SK-N-SH (cell line): ENCODE results near the gene CALML4. TPM values are rescaled to one million over a fixed set of nuclear protein-coding genes. Genes with fewer than 3 reads are reported as not detected.

Experiments
- CTCF ChIA-PET: fragments of 300-600, 350-600 bp; formaldehyde crosslinking; extraction: SDS; loops from one replicate; lab custom pipeline; 2021; lab: Yijun Ruan, JAX
- POLR2A ChIA-PET: fragments of 350-600 bp; sonication (Branson Sonifier 250); formaldehyde crosslinking; extraction: SDS; loops from one replicate; lab custom pipeline; 2020; ENCODE audit warnings: antibody characterized with exemption, inconsistent platforms; lab: Yijun Ruan, JAX
- DNase-seq: peaks from one replicate; pipeline ENCODE4 v3.0.0; 2012
- H2AFZ ChIP-seq: fragments of 200-600 bp; sonication (generic); 2 replicates; pipeline ENCODE4 v1.8.1; 2016; ENCODE audit warnings: antibody characterized with exemption, mild to moderate bottlenecking, low read depth
- H3F3A ChIP-seq: fragments of 200-600 bp; sonication (generic); replicated peaks from 2 replicates; pipeline ENCODE3; 2016; ENCODE audit warnings: antibody characterized with exemption, mild to moderate bottlenecking; ENCODE audit not compliant: insufficient read depth
- H3K27ac ChIP-seq, 2 experiments: fragments of 200-500 bp in 1 of 2; fragments of 200-600 bp in 1 of 2; sonication (Bioruptor generic) in 1 of 2; sonication (generic), shearing (Covaris generic) in 1 of 2; 2 replicates each; pipeline versions ENCODE4 v1.5.1 to v1.6.1; 2014 to 2016; ENCODE audit warnings: low read depth in 2 of 2, inconsistent platforms in 1 of 2, low read length in 1 of 2, mild to moderate bottlenecking in 1 of 2, mixed read lengths in 1 of 2
- H3K27me3 ChIP-seq: fragments of 200-600 bp; sonication (generic), shearing (Covaris generic); 2 replicates; pipeline ENCODE4 v1.6.1; 2016; ENCODE audit warnings: mixed run types; ENCODE audit not compliant: insufficient read depth
- H3K36me3 ChIP-seq, 2 experiments: fragments of 200-500 bp in 1 of 2; fragments of 200-600 bp in 1 of 2; sonication (Bioruptor generic) in 1 of 2; sonication (generic) in 1 of 2; replicated peaks in 1 of 2; 2 replicates each; pipeline versions ENCODE3 to v1.5.1; 2014 to 2016; ENCODE audit warnings: low read length in 1 of 2, mild to moderate bottlenecking in 1 of 2; ENCODE audit not compliant: insufficient read depth in 2 of 2, control insufficient read depth in 1 of 2
- H3K4me1 ChIP-seq, 2 experiments: fragments of 200-500 bp in 1 of 2; fragments of 200-600 bp in 1 of 2; sonication (Bioruptor generic) in 1 of 2; sonication (generic), shearing (Covaris generic) in 1 of 2; 2 replicates each; pipeline versions ENCODE4 v1.5.1 to v1.6.1; 2014 to 2016; ENCODE audit warnings: low read depth in 1 of 2, low read length in 1 of 2, mixed run types in 1 of 2; ENCODE audit not compliant: insufficient read depth in 2 of 2, control insufficient read depth in 1 of 2
- H3K4me2 ChIP-seq: fragments of 200-600 bp; sonication (generic), shearing (Covaris generic); 2 replicates; pipeline ENCODE4 v1.6.1; 2017; ENCODE audit warnings: mixed run types
- H3K4me3 ChIP-seq, 2 experiments: fragments of 200-500 bp in 1 of 2; fragments of 200-600 bp in 1 of 2; sonication (Bioruptor generic) in 1 of 2; sonication (generic), shearing (Covaris generic) in 1 of 2; 2 replicates each; pipeline versions ENCODE4 v1.5.1 to v1.8.1; 2014 to 2016; ENCODE audit warnings: low read depth in 2 of 2, inconsistent platforms in 1 of 2, low read length in 1 of 2, mild to moderate bottlenecking in 1 of 2, mixed read lengths in 1 of 2, moderate library complexity in 1 of 2
- H3K79me2 ChIP-seq: fragments of 200-600 bp; sonication (generic); 2 replicates; pipeline ENCODE4 v1.8.1; 2017; ENCODE audit warnings: mild to moderate bottlenecking; ENCODE audit not compliant: insufficient read depth
- H3K9ac ChIP-seq: fragments of 200-600 bp; sonication (generic); 2 replicates; pipeline ENCODE4 v1.6.1; 2017; ENCODE audit warnings: mixed run types
- H3K9me2 ChIP-seq: fragments of 200-600 bp; sonication (generic); 2 replicates; pipeline ENCODE4 v1.6.1; 2017; ENCODE audit warnings: mixed run types
- H3K9me3 ChIP-seq: fragments of 200-600 bp; sonication (generic); 2 replicates; pipeline ENCODE4 v1.6.1; 2017; ENCODE audit warnings: mixed run types, mild to moderate bottlenecking, moderate library complexity
- H4K20me1 ChIP-seq: fragments of 200-600 bp; sonication (generic); 2 replicates; pipeline ENCODE4 v1.6.1; 2017; ENCODE audit warnings: mild to moderate bottlenecking, mixed run types; ENCODE audit not compliant: insufficient read depth
- ELF1 ChIP-seq: IDR thresholded peaks from 2 replicates; pipeline ENCODE4 v1.4.0; 2012
- EP300 ChIP-seq, 2 experiments: IDR thresholded peaks; 2 replicates each; pipeline versions ENCODE4 v1.4.0 to v1.6.1; 2012; ENCODE audit warnings: borderline replicate concordance in 1 of 2, low read depth in 1 of 2, low read length in 1 of 2
- EZH2phosphoT487 ChIP-seq: fragments of 200-600 bp; sonication (generic); IDR thresholded peaks from 2 replicates; pipeline ENCODE4 v1.6.1; 2017; ENCODE audit warnings: low read depth, mixed run types, mild to moderate bottlenecking, antibody characterized with exemption, moderate library complexity, borderline replicate concordance
- FOXJ3 ChIP-seq: sonication (generic); formaldehyde crosslinking; IDR thresholded peaks from 2 replicates; pipeline ENCODE4 v1.5.1; 2020; ENCODE audit warnings: mild to moderate bottlenecking, missing genetic modification reagents
- FOXM1 ChIP-seq: IDR thresholded peaks from 2 replicates; pipeline ENCODE4 v1.4.0; 2012; ENCODE audit warnings: low read depth, mild to moderate bottlenecking
- GABPA ChIP-seq: IDR thresholded peaks from 2 replicates; pipeline ENCODE4 v1.4.0; 2012; ENCODE audit warnings: low read depth, mild to moderate bottlenecking
- JUND ChIP-seq: IDR thresholded peaks from 2 replicates; pipeline ENCODE4 v1.4.0; 2012
- NFIC ChIP-seq: IDR thresholded peaks from 2 replicates; pipeline ENCODE4 v1.4.0; 2012; ENCODE audit warnings: borderline replicate concordance
- NRF1 ChIP-seq: IDR thresholded peaks from 2 replicates; pipeline ENCODE4 v1.6.1; 2012; ENCODE audit warnings: low read depth, mild to moderate bottlenecking, low read length
- REST ChIP-seq: IDR thresholded peaks from 2 replicates; pipeline ENCODE4 v1.6.1; 2012; ENCODE audit warnings: mild to moderate bottlenecking, low read depth, low read length, moderate library complexity
- RFX5 ChIP-seq: IDR thresholded peaks from 2 replicates; pipeline ENCODE4 v1.6.1; 2012; ENCODE audit warnings: mild to moderate bottlenecking, improper control_type of control experiment, low read length
- RXRA ChIP-seq: IDR thresholded peaks from 2 replicates; pipeline ENCODE4 v1.4.0; 2012; ENCODE audit warnings: low read depth, mild to moderate bottlenecking, borderline replicate concordance
- SIN3A ChIP-seq: IDR thresholded peaks from 2 replicates; pipeline ENCODE4 v1.6.1; 2012; ENCODE audit warnings: low read depth, mild to moderate bottlenecking, low read length, moderate library complexity, borderline replicate concordance
- SMC3 ChIP-seq: IDR thresholded peaks from 2 replicates; pipeline ENCODE4 v1.6.1; 2012; ENCODE audit warnings: low read depth, low read length, improper control_type of control experiment
- TAF1 ChIP-seq: IDR thresholded peaks from 2 replicates; pipeline ENCODE4 v1.6.1; 2012; ENCODE audit warnings: low read depth, mild to moderate bottlenecking, low read length, moderate library complexity, borderline replicate concordance
- TEAD4 ChIP-seq: IDR thresholded peaks from 2 replicates; pipeline ENCODE4 v1.4.0; 2012; ENCODE audit warnings: mild to moderate bottlenecking, borderline replicate concordance; ENCODE audit not compliant: insufficient read depth
- USF1 ChIP-seq: IDR thresholded peaks from 2 replicates; pipeline ENCODE4 v1.4.0; 2012; ENCODE audit warnings: low read depth, borderline replicate concordance
- USF2 ChIP-seq: fragments of 150-350 bp; IDR thresholded peaks from 2 replicates; pipeline ENCODE4 v1.6.1; 2017; ENCODE audit warnings: antibody characterized with exemption, low read length, low read depth, borderline replicate concordance
- YY1 ChIP-seq: IDR thresholded peaks from 2 replicates; pipeline ENCODE4 v1.4.0; 2012; ENCODE audit warnings: low read depth, mild to moderate bottlenecking
- WGBS: methylation state at CpG from one replicate; pipeline ENCODE4 v1.1.6; 2017; ENCODE audit warnings: low lambda C conversion rate; 5-methylcytosine and 5-hydroxymethylcytosine counted together
- polyA plus RNA-seq, 3 experiments: library from polyadenylated mRNA; depleted of rRNA; stranded (reverse); fragments of >200 nt; gene quantifications; 2 replicates each; pipeline ENCODE4 v1.2.3, GENCODE V29; 2012

The CALML4 gene
- polyA plus RNA-seq, 1 of the 3 experiments (the other 2 are of a cell fraction): 3.1 TPM

- TF ChIP-seq REST (no peak), NRF1 (no peak), ELF1 (no peak)
Measured at GRCh38 chr15:68205954-68206539, 915 bp upstream of the CALML4 start (continued).

- Histone ChIP-seq H3K4me1 (peaks cover 0 to 19% of the 10 kb centered on the region in 2 experiments; a peak in 1 of 4 replicates), H3K79me2 (peaks cover 7% of the 10 kb centered on the region; the same call in 1 of the 2 replicates), H3F3A (no peaks in the 10 kb centered on the region), H3K27me3 (no peaks in the 10 kb centered on the region), H3K9me3 (no peaks in the 10 kb centered on the region), H2AFZ (no peak overlapping the region), H3K4me3 (no peak overlapping the region), H3K9ac (no peak overlapping the region)
- no peak for DNase-seq
- CTCF ChIA-PET: interaction anchor here (0.7 to 1.3 kb wide), 2 partner anchors 10 to 342 kb away, joined by 4 read pairs; no protein-coding TSS in a partner anchor
- TF ChIP-seq RFX5 (no peak), USF1 (no peak), EP300 (IDR thresholded peaks at IDR 0.05; ENCODE audit: borderline replicate concordance in 1 of 2, low read depth in 1 of 2, low read length in 1 of 2) (no peak), NFIC (no peak), RXRA (no peak), NRF1 (no peak), JUND (no peak), YY1 (no peak), EZH2phosphoT487 (no peak), FOXM1 (no peak), TEAD4 (no peak), GABPA (no peak), SMC3 (no peak), FOXJ3 (CRISPR knock-in tag) (no peak), ELF1 (no peak), TAF1 (no peak), SIN3A (no peak), USF2 (no peak)
- TF ChIP-seq, all 33 proteins: peak for 0
- POLR2A ChIA-PET: no interaction called here
- Histone ChIP-seq H3K4me2 (no peak overlapping the region), H3K9me2 (no peaks in the 10 kb centered on the region), H4K20me1 (0 out of 2 replicates have a peak, but pooled peaks cover 4% of the 10 kb centered on the region), H3K27ac (no peak overlapping the region), H3K36me3 (peaks cover 0 to 2% of the 10 kb centered on the region in 2 experiments)
- 100% methylated on average over 2 of the region's 13 CpGs for WGBS
Measured at GRCh38 chr15:68205558-68205944, 419 bp upstream of the CALML4 start.
